HEK293 (cell line): ENCODE results near the gene KCNMB4.

ENCODE experiments used
- CTCF ChIA-PET: fragments of 350-600 bp; formaldehyde crosslinking; extraction: SDS; loops from one replicate; lab custom pipeline; 2021; ENCODE audit warnings: antibody characterized with exemption; lab: Yijun Ruan, JAX
- POLR2A ChIA-PET: fragments of 300-600 bp; formaldehyde crosslinking; extraction: SDS; loops from one replicate; lab custom pipeline; 2020; ENCODE audit warnings: antibody characterized with exemption, inconsistent platforms; lab: Yijun Ruan, JAX
- H3K27ac ChIP-seq: fragments of 200-500 bp; sonication (Bioruptor generic); 2 replicates; pipeline ENCODE4 v1.5.1; 2014; ENCODE audit warnings: low read depth, low read length, control low read depth, inconsistent platforms; ENCODE audit errors: extremely low read depth
- H3K36me3 ChIP-seq, 2 experiments: fragments of 200-500 bp in 1 of 2; sonication (Bioruptor generic) in 1 of 2; 1 replicate in 1 of 2; 2 replicates in 1 of 2; pipeline ENCODE4 v1.5.1; 2014 to 2017; ENCODE audit warnings: inconsistent platforms in 2 of 2, low read length in 2 of 2; ENCODE audit not compliant: control insufficient read depth in 2 of 2, insufficient read depth in 1 of 2
- H3K4me1 ChIP-seq: fragments of 200-500 bp; sonication (Bioruptor generic); 2 replicates; pipeline ENCODE4 v1.5.1; 2014; ENCODE audit warnings: mild to moderate bottlenecking, low read length, inconsistent platforms; ENCODE audit not compliant: control insufficient read depth, insufficient read depth
- H3K4me3 ChIP-seq: 2 replicates; pipeline ENCODE4 v1.5.1; 2011; ENCODE audit warnings: low read depth, mild to moderate bottlenecking, control low read depth, low read length, moderate library complexity
- H3K9me3 ChIP-seq: fragments of 200-500 bp; sonication (Bioruptor generic); 2 replicates; pipeline ENCODE4 v1.5.1; 2014; ENCODE audit warnings: low read depth, low read length, inconsistent platforms; ENCODE audit not compliant: control insufficient read depth, insufficient read depth
- KLF8 ChIP-seq: fragments of 450-650 bp; formaldehyde crosslinking; IDR thresholded peaks from 2 replicates; pipeline ENCODE4 v1.5.1; 2016; ENCODE audit warnings: missing biosample characterization, missing genetic modification characterization
- KLF9 ChIP-seq: fragments of 450-650 bp; formaldehyde crosslinking; IDR thresholded peaks from 2 replicates; pipeline ENCODE4 v1.5.1; 2016; ENCODE audit warnings: missing biosample characterization, missing genetic modification characterization, low read depth
- MYNN ChIP-seq: fragments of 450-650 bp; formaldehyde crosslinking; IDR thresholded peaks from 2 replicates; pipeline ENCODE4 v1.5.1; 2016; ENCODE audit warnings: missing biosample characterization, missing genetic modification characterization, borderline replicate concordance
- SETDB1 ChIP-seq: IDR thresholded peaks from one replicate; pipeline ENCODE4 v1.6.1; 2017; ENCODE audit warnings: mild to moderate bottlenecking, low read length, moderate library complexity, mixed read lengths; ENCODE audit not compliant: insufficient read length
- ZBTB17 ChIP-seq: fragments of 450-650 bp; formaldehyde crosslinking; IDR thresholded peaks from 2 replicates; pipeline ENCODE4 v1.5.1; 2016; ENCODE audit warnings: missing biosample characterization, missing genetic modification characterization
- ZFHX2 ChIP-seq: fragments of 450-650 bp; formaldehyde crosslinking; conservative IDR thresholded peaks from 2 replicates; pipeline ENCODE4 v1.5.1; 2016; ENCODE audit warnings: missing biosample characterization, missing genetic modification characterization
- ZNF112 ChIP-seq: fragments of 450-650 bp; formaldehyde crosslinking; IDR thresholded peaks from 2 replicates; pipeline ENCODE4 v1.5.0; 2017; ENCODE audit warnings: missing biosample characterization, missing genetic modification characterization
- ZNF140 ChIP-seq: fragments of 450-650 bp; formaldehyde crosslinking; IDR thresholded peaks from 2 replicates; pipeline ENCODE4 v1.5.1; 2016; ENCODE audit warnings: missing biosample characterization, missing genetic modification characterization
- ZNF2 ChIP-seq: fragments of 450-650 bp; formaldehyde crosslinking; IDR thresholded peaks from 2 replicates; pipeline ENCODE4 v1.5.1; 2016; ENCODE audit warnings: missing biosample characterization, missing genetic modification characterization
- ZNF23 ChIP-seq: fragments of 450-650 bp; formaldehyde crosslinking; IDR thresholded peaks from 2 replicates; pipeline ENCODE4 v1.5.1; 2016; ENCODE audit warnings: missing biosample characterization, missing genetic modification characterization, borderline replicate concordance
- ZNF274 ChIP-seq, 2 experiments: fragments of 200-500 bp in 1 of 2; fragments of 450-650 bp in 1 of 2; sonication (Bioruptor generic) in 1 of 2; formaldehyde crosslinking in 1 of 2; IDR thresholded peaks; 2 replicates each; pipeline versions ENCODE4 v1.5.1 to v1.6.1; 2014 to 2016; ENCODE audit warnings: borderline replicate concordance in 1 of 2, inconsistent platforms in 1 of 2, low read length in 1 of 2, missing biosample characterization in 1 of 2, missing genetic modification characterization in 1 of 2
- ZNF366 ChIP-seq: fragments of 450-650 bp; formaldehyde crosslinking; conservative IDR thresholded peaks from 2 replicates; pipeline ENCODE4 v1.5.1; 2016; ENCODE audit warnings: missing biosample characterization, missing genetic modification characterization
- ZNF514 ChIP-seq: fragments of 450-650 bp; formaldehyde crosslinking; IDR thresholded peaks from 2 replicates; pipeline ENCODE4 v1.5.1; 2016; ENCODE audit warnings: missing biosample characterization, missing genetic modification characterization
- ZNF621 ChIP-seq: fragments of 450-650 bp; formaldehyde crosslinking; IDR thresholded peaks from 2 replicates; pipeline ENCODE4 v1.5.1; 2017; ENCODE audit warnings: missing biosample characterization, missing genetic modification characterization
- ZNF658 ChIP-seq: fragments of 450-650 bp; formaldehyde crosslinking; IDR thresholded peaks from 2 replicates; pipeline ENCODE4; 2016; ENCODE audit warnings: missing biosample characterization, missing genetic modification characterization
- ZNF785 ChIP-seq: fragments of 450-650 bp; formaldehyde crosslinking; IDR thresholded peaks from 2 replicates; pipeline ENCODE4 v1.5.1; 2016; ENCODE audit warnings: missing biosample characterization, missing genetic modification characterization
- ZNF837 ChIP-seq: fragments of 450-650 bp; formaldehyde crosslinking; IDR thresholded peaks from 2 replicates; pipeline ENCODE4 v1.5.1; 2016; ENCODE audit warnings: missing biosample characterization, missing genetic modification characterization
- ZSCAN23 ChIP-seq: fragments of 450-650 bp; formaldehyde crosslinking; IDR thresholded peaks from 2 replicates; pipeline ENCODE4 v1.5.1; 2016; ENCODE audit warnings: missing biosample characterization, missing genetic modification characterization
- ZSCAN30 ChIP-seq: fragments of 450-650 bp; IDR thresholded peaks from 2 replicates; pipeline ENCODE4 v1.5.1; 2018; ENCODE audit warnings: missing biosample characterization, mild to moderate bottlenecking, missing genetic modification characterization, moderate library complexity
- ZXDB ChIP-seq: fragments of 450-650 bp; formaldehyde crosslinking; IDR thresholded peaks from 2 replicates; pipeline ENCODE4 v1.5.1; 2016; ENCODE audit warnings: missing biosample characterization, missing genetic modification characterization
- TF ChIP-seq, protein P1 (sequence below): IDR thresholded peaks from 2 replicates; pipeline ENCODE4 v1.6.1; 2011; ENCODE audit warnings: mild to moderate bottlenecking, low read depth, low read length, borderline replicate concordance

The KCNMB4 gene

GRCh38 chr12:70398002-70398401, 31.9 kb downstream of the KCNMB4 start:
- no peaks in the 10 kb centered on the region for H3K4me1 ChIP-seq
- ChIA-PET POLR2A (no interaction called here), CTCF (interaction anchor here (0.8 kb wide), 1 partner anchor 12 kb away, joined by 3 read pairs; no protein-coding TSS in a partner anchor)
- no peaks in the 10 kb centered on the region for H3K9me3 ChIP-seq
- peaks cover 0 to 20% of the 10 kb centered on the region in 2 experiments for H3K36me3 ChIP-seq
- no peak overlapping the region for H3K4me3 ChIP-seq
- no peak overlapping the region for H3K27ac ChIP-seq
- TF ChIP-seq KLF8 (tag by site-specific recombination) (no peak), MYNN (no peak), ZNF621 (tag by site-specific recombination) (no peak), ZBTB17 (tag by site-specific recombination) (no peak)
- TF ChIP-seq, protein P1, sequence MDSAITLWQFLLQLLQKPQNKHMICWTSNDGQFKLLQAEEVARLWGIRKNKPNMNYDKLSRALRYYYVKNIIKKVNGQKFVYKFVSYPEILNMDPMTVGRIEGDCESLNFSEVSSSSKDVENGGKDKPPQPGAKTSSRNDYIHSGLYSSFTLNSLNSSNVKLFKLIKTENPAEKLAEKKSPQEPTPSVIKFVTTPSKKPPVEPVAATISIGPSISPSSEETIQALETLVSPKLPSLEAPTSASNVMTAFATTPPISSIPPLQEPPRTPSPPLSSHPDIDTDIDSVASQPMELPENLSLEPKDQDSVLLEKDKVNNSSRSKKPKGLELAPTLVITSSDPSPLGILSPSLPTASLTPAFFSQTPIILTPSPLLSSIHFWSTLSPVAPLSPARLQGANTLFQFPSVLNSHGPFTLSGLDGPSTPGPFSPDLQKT, result no peak

- H3K27ac ChIP-seq, result no peak overlapping the region
- no peaks in the 10 kb centered on the region for H3K9me3 ChIP-seq
- TF ChIP-seq KLF9, result no peak
- no peak for TF ChIP-seq ZNF785
- TF ChIP-seq ZNF140, result no peak
- TF ChIP-seq ZNF274 (IDR thresholded peaks at IDR 0.05; ENCODE audit: low read length), result no peak
- no peak for TF ChIP-seq ZNF274 (tag by site-specific recombination; IDR thresholded peaks at IDR 0.05; ENCODE audit: borderline replicate concordance)
- TF ChIP-seq, all 188 proteins: peak for 0
- Histone ChIP-seq H3K4me1 (no peaks in the 10 kb centered on the region), H3K4me3 (no peak overlapping the region), H3K36me3 (peaks cover 0 to 20% of the 10 kb centered on the region in 2 experiments)
- CTCF ChIA-PET, result interaction anchor here (0.6 kb wide), 2 partner anchors 16 to 266 kb away, joined by 3 read pairs; no protein-coding TSS in a partner anchor
- POLR2A ChIA-PET, result no interaction called here
Observed at GRCh38 chr12:70398862-70399261, 32.8 kb downstream of the KCNMB4 start.

GRCh38 chr12:70399311-70399710, 33.2 kb downstream of the KCNMB4 start:
- no peaks in the 10 kb centered on the region for H3K4me1 ChIP-seq
- POLR2A ChIA-PET, result no interaction called here
- H3K36me3 ChIP-seq, result peaks cover 0 to 20% of the 10 kb centered on the region in 2 experiments
- no peak overlapping the region for H3K27ac ChIP-seq
- H3K4me3 ChIP-seq, result no peak overlapping the region
- no peak for TF ChIP-seq ZXDB
- TF ChIP-seq ZSCAN30 (tag by site-specific recombination), result no peak
- TF ChIP-seq ZNF2 (tag by site-specific recombination), result no peak
- no peak for TF ChIP-seq ZNF658 (tag by site-specific recombination)
- H3K9me3 ChIP-seq, result no peaks in the 10 kb centered on the region
- CTCF ChIA-PET, result interaction anchor here (0.6 kb wide), 1 partner anchor 16 kb away, joined by 3 read pairs; no protein-coding TSS in a partner anchor

GRCh38 chr12:70400124-70400523, 34.0 kb downstream of the KCNMB4 start:
- Histone ChIP-seq H3K4me1 (no peaks in the 10 kb centered on the region), H3K36me3 (peaks cover 0 to 20% of the 10 kb centered on the region in 2 experiments), H3K27ac (no peak overlapping the region), H3K4me3 (no peak overlapping the region), H3K9me3 (no peaks in the 10 kb centered on the region)
- ChIA-PET POLR2A (no interaction called here), CTCF (no interaction called here)
- TF ChIP-seq ZSCAN30 (tag by site-specific recombination) (no peak), ZFHX2 (tag by site-specific recombination) (no peak), ZNF366 (tag by site-specific recombination) (no peak), ZSCAN23 (tag by site-specific recombination) (no peak), ZNF112 (tag by site-specific recombination) (no peak), ZNF23 (tag by site-specific recombination) (no peak), SETDB1 (no peak), ZNF837 (tag by site-specific recombination) (no peak), ZNF514 (tag by site-specific recombination) (no peak)
- TF ChIP-seq, all 188 proteins: peak for 0
